H1 (cell line): ENCODE results near the gene SLC17A3. TPM values are rescaled to one million over a fixed set of nuclear protein-coding genes. Genes with fewer than 3 reads are reported as not detected.

Source experiments
- CTCF ChIA-PET: fragments of 300-600 bp; sonication (Branson Sonifier 250); formaldehyde crosslinking; loops from one replicate; lab custom pipeline; 2021; ENCODE audit not compliant: partially characterized antibody; lab: Charles Lee
- POLR2A ChIA-PET: fragments of 300-600 bp; sonication (Branson Sonifier 250); formaldehyde crosslinking; loops from one replicate; lab custom pipeline; 2021; ENCODE audit warnings: inconsistent platforms; ENCODE audit not compliant: partially characterized antibody; lab: Charles Lee
- DNase-seq, 2 experiments: peaks; one replicate each; pipeline versions ENCODE4 v3.0.0 to v3.0.0-alpha.2; 2010 to 2022; ENCODE audit warnings: low spot score in 2 of 2, low read depth in 1 of 2, mixed read lengths in 1 of 2
- FAIRE-seq: peaks from 2 replicates; lab custom pipeline; 2011; peaks lifted over from hg19 to GRCh38; lab: Jason Lieb, UNC
- H2AFZ ChIP-seq: 2 replicates; pipeline ENCODE4 v1.8.1; 2012; ENCODE audit warnings: low read length, inconsistent platforms
- H2AK5ac ChIP-seq: 2 replicates; pipeline ENCODE4 v1.6.1; 2013; ENCODE audit warnings: low read depth, low read length
- H2BK120ac ChIP-seq: replicated peaks from 2 replicates; pipeline ENCODE3; 2013; ENCODE audit warnings: low read depth, low read length, inconsistent platforms
- H2BK12ac ChIP-seq: 2 replicates; pipeline ENCODE4 v1.6.1; 2013; ENCODE audit warnings: low read depth, low read length
- H2BK15ac ChIP-seq: 2 replicates; pipeline ENCODE4 v1.6.1; 2013; ENCODE audit warnings: low read length
- H2BK20ac ChIP-seq: 2 replicates; pipeline ENCODE4 v1.6.1; 2013; ENCODE audit warnings: low read length
- H2BK5ac ChIP-seq: 2 replicates; pipeline ENCODE4 v1.6.1; 2013; ENCODE audit warnings: low read depth, low read length
- H3K14ac ChIP-seq: 2 replicates; pipeline ENCODE4 v1.6.1; 2013; ENCODE audit warnings: inconsistent platforms; ENCODE audit not compliant: insufficient read length
- H3K18ac ChIP-seq: 2 replicates; pipeline ENCODE4 v1.6.1; 2013; ENCODE audit warnings: low read length; ENCODE audit errors: extremely low read depth
- H3K23ac ChIP-seq: 2 replicates; pipeline ENCODE4 v1.6.1; 2013; ENCODE audit warnings: inconsistent platforms; ENCODE audit not compliant: insufficient read length
- H3K23me2 ChIP-seq: 2 replicates; pipeline ENCODE4 v1.6.1; 2013; ENCODE audit warnings: low read depth, low read length
- H3K27ac ChIP-seq: 2 replicates; pipeline ENCODE4 v1.6.1; 2011; ENCODE audit warnings: low read depth, low read length, inconsistent platforms
- H3K27me3 ChIP-seq, 4 experiments: replicated peaks in 1 of 4; 1 replicate in 1 of 4; 2 replicates in 3 of 4; pipeline versions ENCODE4 v1.6.1 to v1.8.1; 2011 to 2013; ENCODE audit warnings: low read length in 3 of 4, mild to moderate bottlenecking in 3 of 4, inconsistent platforms in 2 of 4, mixed read lengths in 2 of 4, moderate library complexity in 1 of 4; ENCODE audit not compliant: control insufficient read depth in 3 of 4, insufficient read depth in 3 of 4; ENCODE audit errors: extremely low read depth in 1 of 4
- H3K36me3 ChIP-seq, 4 experiments: 2 replicates each; pipeline versions ENCODE4 v1.6.1 to v1.8.1; 2011 to 2013; ENCODE audit warnings: mild to moderate bottlenecking in 4 of 4, low read length in 3 of 4, moderate library complexity in 2 of 4, control low read depth in 1 of 4, inconsistent platforms in 1 of 4; ENCODE audit not compliant: insufficient read depth in 4 of 4, control insufficient read depth in 2 of 4
- H3K4ac ChIP-seq: replicated peaks from 2 replicates; pipeline ENCODE3; 2013; ENCODE audit warnings: low read length, low read depth, mixed read lengths, inconsistent platforms; ENCODE audit not compliant: insufficient read length
- H3K4me1 ChIP-seq, 4 experiments: replicated peaks in 1 of 4; 1 replicate in 1 of 4; 2 replicates in 3 of 4; pipeline versions ENCODE4 v1.6.1 to v1.8.1; 2011 to 2013; ENCODE audit warnings: low read length in 3 of 4, inconsistent platforms in 2 of 4, mixed read lengths in 1 of 4; ENCODE audit not compliant: insufficient read depth in 4 of 4, control insufficient read depth in 3 of 4
- H3K4me2 ChIP-seq, 2 experiments: 2 replicates each; pipeline versions ENCODE4 v1.6.1 to v1.8.1; 2011 to 2013; ENCODE audit warnings: low read depth in 2 of 2, low read length in 2 of 2, control low read depth in 1 of 2, inconsistent platforms in 1 of 2, mild to moderate bottlenecking in 1 of 2; ENCODE audit not compliant: insufficient read depth in 1 of 2
- H3K4me3 ChIP-seq, 4 experiments: fragments of 200-600, 300-600 bp in 1 of 4; sonication (generic), shearing (Covaris generic), sonication (Bioruptor Twin) in 1 of 4; 2 replicates each; pipeline versions ENCODE4 v1.5.1 to v1.8.1; 2011 to 2016; ENCODE audit warnings: low read length in 4 of 4, low read depth in 3 of 4, control low read depth in 2 of 4, inconsistent platforms in 2 of 4, mild to moderate bottlenecking in 2 of 4, mixed read lengths in 1 of 4, moderate library complexity in 1 of 4; ENCODE audit not compliant: insufficient read depth in 2 of 4; ENCODE audit errors: extremely low read depth in 1 of 4
- H3K56ac ChIP-seq: replicated peaks from 2 replicates; pipeline ENCODE3; 2013; ENCODE audit warnings: low read depth, mild to moderate bottlenecking, mixed read lengths, low read length, inconsistent platforms; ENCODE audit not compliant: insufficient read length
- H3K79me1 ChIP-seq: 2 replicates; pipeline ENCODE4 v1.6.1; 2013; ENCODE audit warnings: low read depth, low read length, control low read depth
- H3K79me2 ChIP-seq, 2 experiments: 2 replicates each; pipeline versions ENCODE4 v1.6.1 to v1.8.1; 2012 to 2013; ENCODE audit warnings: low read length in 2 of 2, mild to moderate bottlenecking in 2 of 2, inconsistent platforms in 1 of 2; ENCODE audit not compliant: insufficient read depth in 2 of 2, control insufficient read depth in 1 of 2
- H3K9ac ChIP-seq, 4 experiments: replicated peaks in 1 of 4; 1 replicate in 1 of 4; 2 replicates in 3 of 4; pipeline versions ENCODE4 v1.6.1 to v1.8.1; 2011 to 2013; ENCODE audit warnings: low read depth in 3 of 4, low read length in 3 of 4, control low read depth in 2 of 4, mild to moderate bottlenecking in 2 of 4, moderate library complexity in 2 of 4, inconsistent platforms in 1 of 4; ENCODE audit errors: extremely low read depth in 1 of 4
- H3K9me3 ChIP-seq, 2 experiments: 2 replicates each; pipeline versions ENCODE4 v1.6.1 to v1.8.1; 2012 to 2013; ENCODE audit warnings: mild to moderate bottlenecking in 2 of 2, moderate library complexity in 2 of 2, control low read depth in 1 of 2, inconsistent platforms in 1 of 2, low read depth in 1 of 2, low read length in 1 of 2, mixed read lengths in 1 of 2; ENCODE audit not compliant: insufficient read depth in 2 of 2
- H4K20me1 ChIP-seq, 2 experiments: replicated peaks in 1 of 2; 2 replicates each; pipeline versions ENCODE3 to v1.8.1; 2011 to 2013; ENCODE audit warnings: inconsistent platforms in 2 of 2, low read length in 2 of 2, mild to moderate bottlenecking in 1 of 2; ENCODE audit not compliant: insufficient read depth in 2 of 2, control insufficient read depth in 1 of 2
- H4K5ac ChIP-seq: 2 replicates; pipeline ENCODE4 v1.6.1; 2013; ENCODE audit warnings: low read length, low read depth, mixed read lengths, inconsistent platforms; ENCODE audit not compliant: insufficient read length
- H4K8ac ChIP-seq: 2 replicates; pipeline ENCODE4 v1.8.0; 2013; ENCODE audit warnings: mild to moderate bottlenecking, moderate library complexity, low read length, inconsistent platforms; ENCODE audit not compliant: insufficient read depth; ENCODE audit errors: extremely low read depth
- H4K91ac ChIP-seq: replicated peaks from 2 replicates; pipeline ENCODE3; 2013; ENCODE audit warnings: low read length, mixed read lengths, inconsistent platforms; ENCODE audit not compliant: insufficient read length
- BCL11A ChIP-seq, 2 experiments: IDR thresholded peaks; one replicate each; pipeline ENCODE4 v1.6.1; 2011; ENCODE audit warnings: low read depth in 2 of 2, low read length in 2 of 2, mild to moderate bottlenecking in 2 of 2
- CHD1 ChIP-seq: IDR thresholded peaks from 2 replicates; pipeline ENCODE4 v1.6.1; 2012; ENCODE audit warnings: low read depth, low read length, improper control_type of control experiment
- CTCF ChIP-seq, 3 experiments: IDR thresholded peaks; 1 replicate in 2 of 3; 2 replicates in 1 of 3; pipeline versions ENCODE4 v1.5.1 to v1.6.1; 2011; ENCODE audit warnings: low read length in 3 of 3, mild to moderate bottlenecking in 3 of 3, inconsistent platforms in 2 of 3, low read depth in 1 of 3, moderate library complexity in 1 of 3; ENCODE audit not compliant: insufficient read depth in 1 of 3; ENCODE audit errors: control extremely low read depth in 1 of 3
- KDM4A ChIP-seq: IDR thresholded peaks from one replicate; pipeline ENCODE4 v1.7.1; 2012; ENCODE audit warnings: low read depth, mild to moderate bottlenecking, moderate library complexity, low read length, inconsistent platforms; ENCODE audit not compliant: severe bottlenecking
- KDM5A ChIP-seq: fragments of 200-600 bp; IDR thresholded peaks from 2 replicates; pipeline ENCODE4 v1.7.1; 2012; ENCODE audit warnings: mild to moderate bottlenecking, low read length, inconsistent platforms, mixed read lengths
- NRF1 ChIP-seq: IDR thresholded peaks from 2 replicates; pipeline ENCODE4 v1.6.1; 2011; ENCODE audit warnings: mild to moderate bottlenecking, low read depth, low read length, improper control_type of control experiment
- POLR2AphosphoS5 ChIP-seq: IDR thresholded peaks from 2 replicates; pipeline ENCODE4 v1.6.1; 2011; ENCODE audit warnings: low read depth, low read length
- POU5F1 ChIP-seq: IDR thresholded peaks from 2 replicates; pipeline ENCODE4 v1.6.1; 2011; ENCODE audit warnings: low read depth, mild to moderate bottlenecking, low read length, moderate library complexity
- SIN3A ChIP-seq, 2 experiments: IDR thresholded peaks in 1 of 2; conservative IDR thresholded peaks in 1 of 2; 2 replicates each; pipeline ENCODE4 v1.6.1; 2011 to 2012; ENCODE audit warnings: low read length in 2 of 2, improper control_type of control experiment in 1 of 2, low read depth in 1 of 2, mild to moderate bottlenecking in 1 of 2
- TCF12 ChIP-seq: IDR thresholded peaks from 2 replicates; pipeline ENCODE4 v1.6.1; 2011; ENCODE audit warnings: low read depth, mild to moderate bottlenecking, low read length
- TEAD4 ChIP-seq: IDR thresholded peaks from 2 replicates; pipeline ENCODE4 v1.6.1; 2012; ENCODE audit warnings: low read depth, low read length, inconsistent platforms, mixed read lengths
- polyA plus RNA-seq, 7 experiments: library from polyadenylated mRNA; depleted of rRNA in 3 of 7; stranded (reverse) in 5 of 7; unstranded in 2 of 7; fragments of >200 nt in 5 of 7; fragments of 200-250 nt in 2 of 7; gene quantifications; 1 replicate in 5 of 7; 2 replicates in 1 of 7; 4 replicates in 1 of 7; pipeline versions ENCODE4 v1.2.1 to v1.2.3, GENCODE V29; 2011 to 2013; ENCODE audit warnings: missing spikeins in 2 of 7, mixed read lengths in 2 of 7
- total RNA-seq: library from RNA; stranded (reverse); fragmentation: NEBNext Ultra II Directional; extraction: Animal tissue kit (Norgen Biotek cat#: 25700); gene quantifications from 2 replicates; pipeline ENCODE4 v1.2.1, GENCODE V29; 2021
- TF ChIP-seq, protein P1 (sequence below): IDR thresholded peaks from 2 replicates; pipeline ENCODE4 v1.6.1; 2012; ENCODE audit warnings: inconsistent platforms

The SLC17A3 gene
- total and polyA plus RNA-seq, 2 of the 8 experiments (the other 6 are each of a cell fraction or from before 2014, with no cell fraction given), result not detected

DNA sequence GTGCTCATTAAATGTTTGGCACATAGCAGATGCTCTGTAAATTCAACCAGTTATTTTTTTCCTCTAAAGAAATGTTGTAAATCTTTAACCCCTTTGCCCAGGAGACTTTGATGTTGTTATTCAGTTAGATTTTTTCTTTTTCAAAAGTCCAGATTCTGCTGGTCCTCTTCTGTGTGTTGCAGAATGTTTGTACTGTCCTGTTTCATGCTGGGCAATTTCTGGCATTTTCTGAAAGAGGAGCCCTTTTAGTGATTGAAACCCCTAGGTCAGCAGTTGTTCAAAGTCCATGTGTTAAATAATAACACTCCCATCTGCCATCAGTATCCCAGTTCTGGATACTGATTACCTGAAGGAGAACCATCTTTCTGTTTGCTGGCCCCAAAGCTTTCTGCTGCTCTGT lies 40.9 kb downstream of the SLC17A3 start:
- no peaks in the 10 kb centered on the region; the same call in 1 of the 2 replicates for H3K23me2 ChIP-seq
- H3K4me3 ChIP-seq, result no peak overlapping the region
- H4K8ac ChIP-seq, result no peak overlapping the region
- H2BK5ac ChIP-seq, result no peak overlapping the region
- no peak overlapping the region for H3K56ac ChIP-seq
- no peak overlapping the region for H2AK5ac ChIP-seq
- no peaks in the 10 kb centered on the region for H3K27me3 ChIP-seq
- no peaks in the 10 kb centered on the region for H3K79me1 ChIP-seq
- no peak overlapping the region for H3K23ac ChIP-seq
- H2BK120ac ChIP-seq, result no peak overlapping the region
- FAIRE-seq (no peak), DNase-seq (no peak)
- no peak overlapping the region for H2BK20ac ChIP-seq
- ChIA-PET CTCF (interaction anchor here (0.7 to 1.3 kb wide), 2 partner anchors 9 to 383 kb away, joined by 3 to 4 read pairs; no protein-coding TSS in a partner anchor), POLR2A (interaction anchor here (0.6 kb wide), 1 partner anchor 27 kb away, joined by 3 read pairs; no protein-coding TSS in a partner anchor)
- H3K9ac ChIP-seq, result no peak overlapping the region
- no peaks in the 10 kb centered on the region for H3K4me1 ChIP-seq
- H2AFZ ChIP-seq, result no peak overlapping the region
- no peak overlapping the region for H4K91ac ChIP-seq
- H4K20me1 ChIP-seq, result no peaks in the 10 kb centered on the region
- no peak overlapping the region for H3K18ac ChIP-seq
- no peaks in the 10 kb centered on the region for H3K36me3 ChIP-seq
- H3K9me3 ChIP-seq, result no peaks in the 10 kb centered on the region
- H3K4me2 ChIP-seq, result no peak overlapping the region
- H2BK15ac ChIP-seq, result no peak overlapping the region
- H3K4ac ChIP-seq, result no peak overlapping the region
- no peaks in the 10 kb centered on the region for H3K79me2 ChIP-seq
- H2BK12ac ChIP-seq, result no peak overlapping the region
- H4K5ac ChIP-seq, result no peak overlapping the region
- no peak overlapping the region for H3K27ac ChIP-seq
- H3K14ac ChIP-seq, result no peak overlapping the region
- no peak for TF ChIP-seq CHD1
- TF ChIP-seq CTCF (IDR thresholded peaks at IDR 0.05; ENCODE audit: control extremely low read depth in 1 of 3, insufficient read depth in 1 of 3, low read depth in 1 of 3, low read length in 3 of 3), result no peak
- TF ChIP-seq KDM4A, result no peak
- no peak for TF ChIP-seq SIN3A (conservative IDR thresholded peaks at IDR 0.05 in 1 of 2, IDR thresholded peaks at IDR 0.05 in 1 of 2; ENCODE audit: low read depth in 1 of 2, low read length in 2 of 2)
- no peak for TF ChIP-seq BCL11A (IDR thresholded peaks at IDR 0.05; ENCODE audit: low read depth in 2 of 2, low read length in 2 of 2)
- TF ChIP-seq, protein P1, sequence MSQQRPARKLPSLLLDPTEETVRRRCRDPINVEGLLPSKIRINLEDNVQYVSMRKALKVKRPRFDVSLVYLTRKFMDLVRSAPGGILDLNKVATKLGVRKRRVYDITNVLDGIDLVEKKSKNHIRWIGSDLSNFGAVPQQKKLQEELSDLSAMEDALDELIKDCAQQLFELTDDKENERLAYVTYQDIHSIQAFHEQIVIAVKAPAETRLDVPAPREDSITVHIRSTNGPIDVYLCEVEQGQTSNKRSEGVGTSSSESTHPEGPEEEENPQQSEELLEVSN, result no peak
- TF ChIP-seq NRF1, result no peak
- no peak for TF ChIP-seq TEAD4
- no peak for TF ChIP-seq TCF12
- no peak for TF ChIP-seq POU5F1
- no peak for TF ChIP-seq KDM5A
- TF ChIP-seq POLR2AphosphoS5, result no peak
